PC-3 (cell line): ENCODE measurements around the gene USP1.

Experiments used
- CTCF ChIP-seq: fragments of 300-600 bp; sonication (generic); conservative IDR thresholded peaks from 2 replicates; pipeline ENCODE4 v1.5.1; 2017; ENCODE audit warnings: antibody characterized with exemption, low read depth, mild to moderate bottlenecking, low read length
- EZH2 ChIP-seq: fragments of 300-600 bp; sonication (generic); IDR thresholded peaks from one replicate; pipeline ENCODE4 v1.6.1; 2017; ENCODE audit warnings: antibody characterized with exemption, mild to moderate bottlenecking, low read length; ENCODE audit not compliant: unreplicated experiment
- EZH2phosphoT487 ChIP-seq: fragments of 300-600 bp; sonication (generic); IDR thresholded peaks from 2 replicates; pipeline ENCODE4 v1.6.1; 2018; ENCODE audit warnings: mild to moderate bottlenecking, antibody characterized with exemption, low read length, borderline replicate concordance

GRCh38 chr1:62426237-62426636 is 10.6 kb upstream of the USP1 start:
- TF ChIP-seq CTCF (no peak), EZH2phosphoT487 (no peak), EZH2 (no peak)
